Neural cell (in vitro differentiated cells): Measurements from ENCODE around the gene CDA. TPM values are rescaled to one million over a fixed set of nuclear protein-coding genes. Genes with fewer than 3 reads are reported as not detected.

Experiments
- H2AFZ ChIP-seq: fragments of 200-600, 300-800 bp; sonication (generic), shearing (Covaris generic); 2 replicates; pipeline ENCODE4 v1.6.0; 2014; ENCODE audit warnings: low read depth, mild to moderate bottlenecking, antibody characterized with exemption, low read length, moderate library complexity
- H3F3A ChIP-seq: fragments of 200-600 bp; shearing (Covaris generic); 2 replicates; pipeline ENCODE4 v1.6.1; 2016; ENCODE audit warnings: mild to moderate bottlenecking, moderate library complexity, mixed read lengths, antibody characterized with exemption, low read length; ENCODE audit not compliant: insufficient read depth, poor library complexity, severe bottlenecking
- H3K27ac ChIP-seq: fragments of 200-600, 300-800 bp; sonication (generic), shearing (Covaris generic); 2 replicates; pipeline ENCODE4 v1.5.1; 2014; ENCODE audit warnings: mild to moderate bottlenecking, low read length, moderate library complexity
- H3K27me3 ChIP-seq: fragments of 300-800, 200-600 bp; sonication (generic), shearing (Covaris generic); 2 replicates; pipeline ENCODE4 v1.6.0; 2014; ENCODE audit warnings: mild to moderate bottlenecking, low read depth, low read length, moderate library complexity; ENCODE audit not compliant: insufficient read depth
- H3K36me3 ChIP-seq: fragments of 300-800, 200-600 bp; sonication (generic), shearing (Covaris generic); 2 replicates; pipeline ENCODE4 v1.5.1; 2014; ENCODE audit warnings: mild to moderate bottlenecking, antibody characterized with exemption, low read length, moderate library complexity; ENCODE audit not compliant: insufficient read depth
- H3K4me2 ChIP-seq: fragments of 300-800, 200-600 bp; sonication (generic), shearing (Covaris generic); 2 replicates; pipeline ENCODE4 v1.6.0; 2014; ENCODE audit warnings: mild to moderate bottlenecking, low read length
- H3K4me3 ChIP-seq: fragments of 300-800, 200-600 bp; sonication (generic), shearing (Covaris generic); 2 replicates; pipeline ENCODE4 v1.5.1; 2014; ENCODE audit warnings: mild to moderate bottlenecking, low read length, moderate library complexity
- H3K79me2 ChIP-seq: fragments of 200-600 bp; shearing (Covaris generic); replicated peaks from 2 replicates; pipeline ENCODE4 v1.6.0; 2014; ENCODE audit warnings: mild to moderate bottlenecking, low read length, moderate library complexity; ENCODE audit not compliant: insufficient read depth
- H3K9ac ChIP-seq: fragments of 300-800, 200-600 bp; sonication (generic), shearing (Covaris generic); 2 replicates; pipeline ENCODE4 v1.6.1; 2016; ENCODE audit warnings: mild to moderate bottlenecking, low read length, mixed read lengths
- H3K9me2 ChIP-seq: fragments of 200-600 bp; shearing (Covaris generic); 2 replicates; pipeline ENCODE4 v1.6.1; 2016; ENCODE audit warnings: mild to moderate bottlenecking, low read length, mixed read lengths; ENCODE audit not compliant: insufficient read depth
- H3K9me3 ChIP-seq: fragments of 200-600, 300-800 bp; sonication (generic), shearing (Covaris generic); 2 replicates; pipeline ENCODE4 v1.6.1; 2016; ENCODE audit warnings: mild to moderate bottlenecking, mixed run types, low read length, moderate library complexity, mixed read lengths
- H4K20me1 ChIP-seq: fragments of 200-600 bp; shearing (Covaris generic); 2 replicates; pipeline ENCODE4 v1.6.1; 2016; ENCODE audit warnings: mild to moderate bottlenecking, mixed run types; ENCODE audit not compliant: insufficient read depth
- EP300 ChIP-seq: fragments of 450-650 bp; conservative IDR thresholded peaks from 2 replicates; pipeline ENCODE4 v1.6.1; 2014; ENCODE audit warnings: antibody characterized with exemption, mild to moderate bottlenecking, moderate library complexity; ENCODE audit not compliant: poor library complexity, severe bottlenecking
- EZH2 ChIP-seq: fragments of 200-600, 300-800 bp; shearing (Covaris generic), sonication (generic); IDR thresholded peaks from 2 replicates; pipeline ENCODE4 v1.6.1; 2014; ENCODE audit warnings: antibody characterized with exemption, low read length, borderline replicate concordance, mild to moderate bottlenecking; ENCODE audit not compliant: insufficient read depth, poor library complexity, severe bottlenecking
- MXI1 ChIP-seq: fragments of 450-650 bp; conservative IDR thresholded peaks from 2 replicates; pipeline ENCODE4 v1.6.1; 2014; ENCODE audit warnings: antibody characterized with exemption, mild to moderate bottlenecking; ENCODE audit not compliant: poor library complexity, severe bottlenecking
- POLR2AphosphoS5 ChIP-seq: IDR thresholded peaks from 2 replicates; pipeline ENCODE4 v1.6.1; 2012
- RAD21 ChIP-seq: fragments of 450-650 bp; conservative IDR thresholded peaks from 2 replicates; pipeline ENCODE4 v1.6.1; 2014; ENCODE audit warnings: antibody characterized with exemption, mild to moderate bottlenecking, moderate library complexity
- REST ChIP-seq: IDR thresholded peaks from 2 replicates; pipeline ENCODE4 v1.6.1; 2012; ENCODE audit warnings: borderline replicate concordance
- SMC3 ChIP-seq: fragments of 450-650 bp; conservative IDR thresholded peaks from 2 replicates; pipeline ENCODE4 v1.6.1; 2014; ENCODE audit warnings: antibody characterized with exemption, mild to moderate bottlenecking, moderate library complexity; ENCODE audit not compliant: poor library complexity
- TAF1 ChIP-seq: IDR thresholded peaks from 2 replicates; pipeline ENCODE4 v1.6.1; 2012; ENCODE audit warnings: low read depth
- polyA plus RNA-seq: library from polyadenylated mRNA; depleted of rRNA; stranded (reverse); fragments of >200 nt; gene quantifications from 2 replicates; pipeline ENCODE4 v1.2.3, GENCODE V29; 2014
- TF ChIP-seq, protein P1 (sequence below): fragments of 450-650 bp; IDR thresholded peaks from 2 replicates; pipeline ENCODE4 v1.5.1; 2014; ENCODE audit warnings: antibody characterized with exemption, mild to moderate bottlenecking, moderate library complexity; ENCODE audit not compliant: poor library complexity, severe bottlenecking

Gene CDA
- polyA plus RNA-seq, 1 donor from 2014 or later, result not detected

DNA sequence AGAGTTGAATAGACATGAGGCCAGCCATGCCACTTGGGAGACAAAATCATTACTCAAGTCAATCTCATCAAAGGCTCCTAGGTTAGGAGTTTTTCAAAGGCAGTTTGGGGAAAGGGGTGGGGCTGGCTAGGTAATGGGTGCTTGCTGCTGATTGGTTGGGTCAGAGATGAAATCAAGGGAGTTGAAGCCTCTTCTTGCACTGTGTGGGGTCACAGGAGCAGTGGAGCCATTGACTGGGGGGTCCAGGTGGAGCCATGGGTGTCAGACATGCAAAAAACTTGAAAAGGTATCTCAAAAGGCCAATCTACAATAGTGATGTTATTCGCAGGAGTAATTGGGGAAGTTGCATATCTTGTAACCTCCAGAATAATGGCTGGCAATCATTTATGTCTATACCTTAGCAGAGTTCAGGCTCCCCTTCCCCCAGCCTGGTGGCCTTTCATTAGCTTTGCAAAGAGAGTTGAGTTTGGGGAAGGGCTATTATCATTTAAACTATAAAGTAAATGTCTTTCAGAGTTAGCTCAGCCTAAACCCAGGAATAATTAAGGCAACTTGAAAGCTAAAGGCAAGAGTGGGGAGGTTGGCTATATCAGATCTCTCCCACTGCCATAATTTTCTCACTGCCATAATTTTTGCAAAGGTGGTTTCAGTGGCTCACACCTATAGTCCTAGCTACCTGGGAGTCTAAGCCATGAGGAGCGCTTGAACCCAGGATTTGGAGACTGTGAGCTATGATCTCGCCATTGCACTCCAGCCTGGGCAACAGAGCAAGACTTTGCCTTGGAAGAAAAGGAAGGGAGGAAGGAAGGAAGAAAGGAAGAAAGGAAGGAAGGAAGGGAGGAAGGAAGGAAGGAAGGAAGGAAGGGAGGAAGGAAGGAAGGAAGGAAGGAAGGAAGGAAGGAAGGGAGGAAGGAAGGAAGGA lies 36.5 kb downstream of the CDA start:
- Histone ChIP-seq H4K20me1 (no peaks in the 10 kb centered on the region), H2AFZ (no peak overlapping the region), H3K9me2 (no peaks in the 10 kb centered on the region), H3K79me2 (no peaks in the 10 kb centered on the region), H3K9me3 (no peaks in the 10 kb centered on the region), H3K4me3 (no peak overlapping the region), H3K9ac (no peak overlapping the region), H3K27me3 (no peaks in the 10 kb centered on the region), H3K36me3 (no peaks in the 10 kb centered on the region), H3F3A (no peaks in the 10 kb centered on the region), H3K4me2 (no peak overlapping the region), H3K27ac (no peak overlapping the region)
- TF ChIP-seq TAF1, result no peak
- no peak for TF ChIP-seq REST
- TF ChIP-seq RAD21, result no peak
- no peak for TF ChIP-seq EZH2
- no peak for TF ChIP-seq POLR2AphosphoS5
- TF ChIP-seq SMC3, result no peak
- TF ChIP-seq, protein P1, sequence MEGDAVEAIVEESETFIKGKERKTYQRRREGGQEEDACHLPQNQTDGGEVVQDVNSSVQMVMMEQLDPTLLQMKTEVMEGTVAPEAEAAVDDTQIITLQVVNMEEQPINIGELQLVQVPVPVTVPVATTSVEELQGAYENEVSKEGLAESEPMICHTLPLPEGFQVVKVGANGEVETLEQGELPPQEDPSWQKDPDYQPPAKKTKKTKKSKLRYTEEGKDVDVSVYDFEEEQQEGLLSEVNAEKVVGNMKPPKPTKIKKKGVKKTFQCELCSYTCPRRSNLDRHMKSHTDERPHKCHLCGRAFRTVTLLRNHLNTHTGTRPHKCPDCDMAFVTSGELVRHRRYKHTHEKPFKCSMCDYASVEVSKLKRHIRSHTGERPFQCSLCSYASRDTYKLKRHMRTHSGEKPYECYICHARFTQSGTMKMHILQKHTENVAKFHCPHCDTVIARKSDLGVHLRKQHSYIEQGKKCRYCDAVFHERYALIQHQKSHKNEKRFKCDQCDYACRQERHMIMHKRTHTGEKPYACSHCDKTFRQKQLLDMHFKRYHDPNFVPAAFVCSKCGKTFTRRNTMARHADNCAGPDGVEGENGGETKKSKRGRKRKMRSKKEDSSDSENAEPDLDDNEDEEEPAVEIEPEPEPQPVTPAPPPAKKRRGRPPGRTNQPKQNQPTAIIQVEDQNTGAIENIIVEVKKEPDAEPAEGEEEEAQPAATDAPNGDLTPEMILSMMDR, result no peak
- TF ChIP-seq EP300, result no peak
- no peak for TF ChIP-seq MXI1

- no peaks in the 10 kb centered on the region for H3F3A ChIP-seq
- H3K79me2 ChIP-seq, result no peaks in the 10 kb centered on the region
- TF ChIP-seq EP300 (no peak), MXI1 (no peak), REST (no peak), SMC3 (no peak), RAD21 (no peak), EZH2 (no peak), TAF1 (no peak), POLR2AphosphoS5 (no peak)
- TF ChIP-seq, protein P1, result no peak
- no peak overlapping the region for H3K9ac ChIP-seq
- H3K27ac ChIP-seq, result no peak overlapping the region
- H3K9me2 ChIP-seq, result no peaks in the 10 kb centered on the region
- H3K4me3 ChIP-seq, result no peak overlapping the region
- no peaks in the 10 kb centered on the region for H3K27me3 ChIP-seq
- no peak overlapping the region for H3K4me2 ChIP-seq
- no peak overlapping the region for H2AFZ ChIP-seq
- H4K20me1 ChIP-seq, result no peaks in the 10 kb centered on the region
- H3K36me3 ChIP-seq, result no peaks in the 10 kb centered on the region
- H3K9me3 ChIP-seq, result no peaks in the 10 kb centered on the region
These were observed 37.2 kb downstream of the CDA start for GRCh38 chr1:20626098-20626427.
